Cortex of kidney (tissue), 1 donor: ENCODE results near the gene FRA10AC1.
"Not testable (repeated sequence)": the region's sequence is repeated elsewhere in the genome, so short reads cannot be mapped to it uniquely, and the experiment has no call there.

ENCODE experiments used
- DNase-seq: peaks from one replicate; lab custom pipeline; 2025; lab: John Stamatoyannopoulos, UW

The FRA10AC1 gene

GRCh38 chr10:93703066-93703465 is 674 bp upstream of the FRA10AC1 start:
- DNase-seq, result no peak

DNA sequence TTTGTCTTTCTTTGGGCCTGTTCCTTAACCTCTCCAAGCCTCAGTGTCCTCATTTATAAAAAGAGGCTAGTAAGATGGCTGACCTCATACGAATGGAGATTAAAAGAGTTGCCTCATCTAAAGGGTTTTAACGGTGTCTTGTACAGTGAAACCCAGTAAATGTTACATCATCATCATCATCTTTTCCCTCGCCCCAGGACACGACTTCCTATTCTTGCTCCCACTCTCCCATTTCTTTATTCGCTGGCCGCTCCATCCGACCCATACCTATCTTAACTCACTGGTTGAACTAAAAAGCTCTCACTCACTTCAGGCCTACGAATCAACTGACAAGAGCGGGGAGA is 554 bp downstream of the FRA10AC1 start:
- DNase-seq, result no peak

DNA sequence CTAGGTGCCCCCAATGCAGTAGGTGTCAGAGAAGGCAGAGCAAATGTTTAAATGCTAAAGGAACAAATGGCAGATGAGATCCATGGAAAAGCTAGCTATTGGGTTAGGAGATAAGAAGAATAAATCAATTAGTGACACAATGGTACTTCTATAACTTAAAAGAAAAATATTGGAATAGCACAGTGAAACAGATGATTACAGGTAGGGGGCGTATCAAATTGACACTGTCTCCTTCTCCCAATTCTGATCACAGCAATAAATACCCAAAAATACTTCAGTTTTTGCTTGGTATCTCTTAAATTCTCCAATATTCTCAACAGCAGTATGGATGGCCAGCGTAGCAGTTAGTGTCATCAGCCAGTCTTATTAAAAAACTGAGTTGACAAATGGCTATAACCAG is 5.2 kb downstream of the FRA10AC1 start:
- DNase-seq, result no peak

- not testable (repeated sequence) for DNase-seq
These were observed 5.8 kb downstream of the FRA10AC1 start for GRCh38 chr10:93696582-93696981.

- DNase-seq, result no peak
These were observed 6.7 kb downstream of the FRA10AC1 start for GRCh38 chr10:93695740-93696139.

GRCh38 chr10:93687737-93688136 is 14.7 kb downstream of the FRA10AC1 start:
- DNase-seq, result no peak

GRCh38 chr10:93680412-93681047 is 21.9 kb downstream of the FRA10AC1 start:
- DNase-seq, result no peak

DNA sequence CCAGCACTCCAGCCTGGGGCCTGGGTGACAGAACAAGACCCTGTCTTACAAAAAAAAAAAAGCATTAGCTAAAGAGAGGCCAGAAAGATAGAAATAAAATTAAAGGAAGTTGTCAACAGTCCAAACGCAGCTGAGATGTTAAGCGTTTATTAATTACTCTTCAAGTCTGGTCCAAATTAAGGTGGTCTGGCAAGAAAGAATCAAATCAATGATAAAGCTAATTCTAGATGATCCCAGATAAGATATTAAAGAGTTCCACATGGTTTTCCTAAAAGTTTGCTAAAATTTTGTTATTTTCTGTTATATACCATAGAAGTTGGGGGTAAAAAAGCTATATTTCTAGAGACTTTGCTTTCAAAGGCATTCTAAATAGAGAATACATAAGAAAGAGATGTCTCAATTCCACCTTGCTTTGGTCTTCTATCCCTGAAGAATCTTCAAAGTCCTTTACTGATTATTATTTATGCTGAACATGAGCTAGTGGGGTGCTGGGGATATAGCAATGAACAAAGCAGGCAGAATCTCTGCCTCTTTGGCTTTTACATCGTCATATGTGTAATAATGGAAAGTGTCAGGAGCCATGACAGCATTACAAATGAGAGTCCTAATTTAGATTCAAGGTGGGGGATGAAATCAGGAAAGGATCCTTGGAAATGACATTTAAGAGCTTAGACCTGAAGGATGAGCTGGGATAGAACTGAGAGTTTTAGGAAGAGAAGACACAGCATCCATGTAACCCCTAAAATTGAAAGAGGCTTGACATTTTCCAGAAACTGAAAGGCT is 23.4 kb downstream of the FRA10AC1 start:
- no peak for DNase-seq

- DNase-seq, result no peak
These were observed 24.0 kb downstream of the FRA10AC1 start for GRCh38 chr10:93678386-93678785.

- no peak for DNase-seq
These were observed 28.6 kb downstream of the FRA10AC1 start for GRCh38 chr10:93673791-93674190.

- DNase-seq, result no peak
These were observed 29.5 kb downstream of the FRA10AC1 start for GRCh38 chr10:93672890-93673289.

DNA sequence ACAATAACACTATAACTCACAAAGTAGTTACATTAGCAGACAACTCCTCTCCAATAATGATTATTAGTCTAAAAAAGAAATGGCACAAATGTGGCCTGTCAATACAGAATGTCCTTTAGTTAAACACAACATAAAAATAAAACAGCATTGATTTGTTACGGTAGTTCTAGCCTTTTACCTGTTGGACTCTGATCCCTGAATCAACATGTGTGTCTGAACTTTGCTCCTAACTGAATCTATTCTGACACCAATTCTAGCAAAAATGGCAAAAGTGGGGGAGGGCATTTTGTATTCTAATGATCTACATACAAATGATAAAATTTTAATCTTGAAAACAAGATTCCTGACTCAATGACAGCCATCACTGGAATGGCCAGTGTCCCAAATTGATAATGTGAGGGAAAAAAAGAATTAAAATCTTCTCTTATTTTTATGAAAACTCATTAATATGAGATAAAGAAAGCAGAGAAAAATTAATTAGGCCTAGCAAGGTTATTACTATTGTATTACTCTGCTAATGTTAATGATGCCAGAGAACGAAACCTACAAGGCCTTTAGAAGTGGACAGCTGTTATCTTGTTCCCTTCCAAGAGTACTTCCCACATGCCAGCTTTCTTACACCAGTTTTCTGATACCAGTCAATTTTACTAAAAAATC is 30.2 kb downstream of the FRA10AC1 start:
- no peak for DNase-seq

- DNase-seq, result no peak
These were observed 31.4 kb downstream of the FRA10AC1 start for GRCh38 chr10:93671042-93671441.

DNA sequence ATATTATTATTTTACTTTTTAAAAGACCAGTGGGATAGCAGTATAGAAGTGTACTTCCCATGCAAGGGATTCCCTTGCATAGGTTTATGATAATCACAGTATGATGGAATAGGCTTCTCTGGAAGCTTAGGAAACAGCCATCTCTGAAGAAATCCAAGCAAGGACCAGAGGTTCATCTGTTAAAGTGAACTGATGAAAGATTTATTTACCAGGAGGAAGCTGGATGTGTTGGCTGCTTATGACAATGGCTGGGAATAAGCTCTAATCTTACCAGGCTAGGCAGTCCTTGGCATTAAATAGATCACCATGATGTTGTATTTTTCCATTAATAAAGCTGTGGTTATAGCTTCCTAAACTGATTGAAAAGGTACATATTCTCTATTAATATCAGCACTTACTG is 32.0 kb downstream of the FRA10AC1 start:
- DNase-seq, result no peak

DNA sequence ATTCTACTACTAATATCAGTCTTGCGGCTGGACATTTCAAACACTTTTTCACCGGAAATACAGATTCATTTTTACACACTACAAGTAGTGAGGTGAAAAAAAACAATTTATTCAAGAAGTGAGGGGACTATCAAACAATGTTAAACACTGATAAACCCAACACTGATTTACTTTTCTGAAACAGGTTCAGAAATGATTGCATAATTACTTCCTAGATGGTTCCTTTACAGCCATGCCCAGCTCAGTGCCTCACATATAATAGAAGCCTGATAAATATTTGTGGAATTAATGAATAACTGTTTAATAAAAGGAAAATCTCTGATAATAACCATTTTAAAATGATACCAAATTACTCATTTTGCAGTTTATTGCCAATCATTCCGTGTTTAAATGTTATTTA is 34.6 kb downstream of the FRA10AC1 start:
- no peak for DNase-seq

GRCh38 chr10:93666030-93666429 is 36.4 kb downstream of the FRA10AC1 start:
- DNase-seq, result no peak

GRCh38 chr10:93657757-93658156 is 44.6 kb downstream of the FRA10AC1 start:
- no peak for DNase-seq

GRCh38 chr10:93656155-93656554 is 46.2 kb downstream of the FRA10AC1 start:
- DNase-seq, result no peak

- no peak for DNase-seq
These were observed 48.2 kb downstream of the FRA10AC1 start for GRCh38 chr10:93654201-93654600.

- DNase-seq, result no peak
These were observed 49.5 kb downstream of the FRA10AC1 start for GRCh38 chr10:93652857-93653256.

DNA sequence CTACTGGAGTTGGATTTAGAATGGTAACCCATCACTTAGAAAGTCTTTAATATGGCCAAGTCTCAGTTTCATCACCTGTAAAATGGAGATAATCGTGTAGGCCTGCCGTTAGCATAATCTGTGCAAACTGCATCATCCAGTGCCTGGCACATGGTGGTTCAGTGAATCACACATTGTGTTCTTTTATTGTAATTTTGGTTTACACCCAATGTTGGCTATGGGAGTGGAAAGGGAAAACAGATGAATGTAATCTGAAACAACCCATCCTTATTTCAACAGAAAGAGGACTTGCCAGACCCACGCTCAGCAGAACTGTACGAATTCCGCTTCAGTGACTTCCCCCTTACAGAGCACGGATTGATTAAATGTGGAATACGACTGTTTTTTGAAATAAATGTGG is 62.6 kb downstream of the FRA10AC1 start:
- DNase-seq, result no peak

DNA sequence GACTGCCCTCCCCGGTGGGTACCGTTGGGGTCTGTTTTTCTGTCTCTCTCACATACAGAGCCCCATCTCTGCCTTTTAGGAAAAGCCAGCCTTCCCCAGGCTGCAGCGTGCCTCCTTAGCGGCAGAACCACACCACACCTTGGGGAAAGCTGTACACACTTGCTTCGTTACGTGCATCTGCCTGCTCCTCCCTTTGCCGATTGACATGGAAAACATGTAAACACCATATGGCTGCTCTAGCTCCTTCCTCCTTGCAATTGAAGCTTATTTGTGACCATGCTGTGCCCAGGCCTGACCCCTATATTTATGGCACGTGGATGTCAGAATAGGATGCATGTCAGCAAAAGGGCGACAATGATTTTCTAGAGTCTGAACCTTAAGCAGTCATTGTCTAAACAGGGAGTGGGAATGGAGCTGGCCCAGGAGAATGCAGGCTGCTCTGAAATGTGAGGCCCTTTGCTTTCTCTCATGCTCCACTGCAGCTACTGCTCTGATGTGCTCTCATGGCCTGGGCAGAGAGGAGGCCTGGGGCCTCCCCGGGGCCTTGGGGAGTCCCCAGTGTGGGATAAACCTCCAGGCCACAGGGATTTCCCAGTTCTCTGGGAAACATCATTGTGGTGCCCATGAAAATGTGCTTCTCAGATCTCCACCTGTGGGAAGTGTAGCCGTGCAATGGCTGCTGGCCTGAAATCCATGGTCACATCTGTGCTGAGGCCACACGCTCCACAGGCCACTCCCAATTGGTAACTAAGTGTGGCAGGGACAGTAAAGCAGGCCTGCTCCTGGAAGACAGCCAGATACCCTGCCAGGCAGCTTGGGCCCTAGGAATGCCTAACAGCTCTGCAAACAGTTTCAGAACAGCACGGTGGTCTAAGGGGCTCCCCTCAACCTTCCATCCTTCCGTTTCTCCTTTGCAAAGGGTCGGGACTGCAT is 71.5 kb downstream of the FRA10AC1 start:
- no peak for DNase-seq
